ENCODE measurements around the gene NKX6-1.

The NKX6-1 gene

DNA sequence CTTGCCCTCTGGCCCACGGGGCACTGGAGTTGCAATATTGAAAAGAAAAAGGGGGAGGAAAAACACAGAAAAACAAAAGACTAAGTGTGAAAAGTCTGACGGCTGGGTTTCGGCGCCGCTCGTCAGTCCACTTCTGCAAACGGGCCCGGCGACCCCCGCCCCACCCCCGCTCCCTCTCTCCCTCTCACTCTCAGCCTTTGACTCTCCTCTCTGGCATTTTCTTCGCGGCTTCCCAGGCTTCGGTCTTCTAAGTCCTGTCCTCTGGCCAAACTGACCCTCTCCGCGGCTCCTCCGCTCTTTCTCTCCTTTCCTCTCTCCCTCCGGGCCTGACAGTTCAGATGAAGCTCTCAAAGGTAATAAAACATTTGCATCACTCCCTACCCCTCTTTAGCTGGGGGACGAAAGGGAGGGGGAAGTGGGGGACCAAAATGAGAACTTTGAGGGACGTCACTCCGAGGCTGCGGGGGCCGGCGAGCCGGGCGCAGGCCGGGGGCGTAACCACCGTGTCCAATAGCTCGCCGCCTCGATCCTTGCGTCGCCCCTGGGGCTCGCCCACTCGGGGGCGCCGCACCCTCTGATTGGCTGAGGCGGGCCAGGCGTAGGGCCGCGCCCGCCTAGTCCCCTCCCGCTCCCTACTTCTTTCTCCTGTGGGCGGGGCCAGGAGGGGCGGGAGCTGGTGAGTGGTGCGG, at the start of gene NKX6-1:
Gene NKX6-1 (minus strand): TSS at position 358 of the 689 bp plus-strand sequence. CDS start 1,064 bp downstream, outside the sequence.
- no peak for DNase-seq

DNA sequence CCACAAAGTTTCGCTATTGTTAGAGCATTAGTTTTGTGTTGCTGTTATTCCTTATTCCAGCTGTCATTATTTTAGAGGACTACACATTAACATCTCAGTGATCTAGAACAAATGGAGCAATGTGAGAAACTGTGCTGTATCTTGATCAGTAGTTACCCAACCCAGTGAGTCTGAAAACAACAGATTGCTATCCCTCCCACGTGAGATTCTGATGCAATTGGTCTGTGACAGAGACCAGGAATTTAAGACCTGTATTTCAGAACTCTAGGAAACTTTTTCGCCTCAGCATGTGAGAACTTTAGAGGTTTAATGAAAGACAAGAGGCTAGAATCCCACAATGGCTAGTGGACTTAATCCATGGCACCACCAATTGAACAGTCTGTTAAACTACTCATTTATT, 48.1 kb upstream of the NKX6-1 start:
- DNase-seq: no peak

DNA sequence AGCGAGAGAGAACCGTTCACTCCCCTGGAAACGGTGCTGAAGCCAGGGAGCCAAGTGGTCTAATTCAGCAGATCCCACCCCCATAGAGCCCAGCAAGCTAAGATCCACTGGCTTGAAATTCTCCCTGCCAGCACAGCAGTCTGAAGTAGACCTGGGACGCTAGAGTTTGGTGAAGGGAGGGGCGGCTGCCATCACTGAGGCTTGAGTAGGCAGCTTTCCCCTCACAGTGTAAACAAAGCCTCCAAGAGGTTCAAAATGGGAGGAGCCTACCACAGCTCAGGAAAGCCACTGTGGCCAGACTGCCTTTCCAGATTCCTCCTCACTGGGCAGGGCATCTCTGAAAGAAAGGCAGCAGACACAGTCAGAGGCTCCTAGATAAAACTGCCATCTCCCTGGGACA, 46.0 kb upstream of the NKX6-1 start:
- no peak for DNase-seq

DNA sequence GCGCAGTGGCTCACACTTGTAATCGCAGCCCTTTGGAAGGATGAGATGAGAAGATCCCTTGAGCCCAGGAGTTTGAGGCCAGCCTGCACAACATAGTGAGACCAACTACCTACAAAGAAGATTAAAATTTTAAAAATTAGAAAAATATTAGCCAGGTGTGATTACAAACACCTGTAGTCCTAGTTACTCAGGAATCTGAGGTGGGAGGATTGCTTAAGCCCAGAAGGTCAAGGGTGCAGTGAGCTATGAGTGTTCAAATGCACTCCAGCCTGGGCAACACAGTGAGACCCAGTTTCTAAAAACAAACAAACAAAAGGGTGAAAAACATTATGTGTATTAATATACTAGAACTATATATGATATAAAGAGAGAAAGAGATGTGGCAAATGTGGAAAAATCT, 36.8 kb upstream of the NKX6-1 start:
- DNase-seq: no peak

DNA sequence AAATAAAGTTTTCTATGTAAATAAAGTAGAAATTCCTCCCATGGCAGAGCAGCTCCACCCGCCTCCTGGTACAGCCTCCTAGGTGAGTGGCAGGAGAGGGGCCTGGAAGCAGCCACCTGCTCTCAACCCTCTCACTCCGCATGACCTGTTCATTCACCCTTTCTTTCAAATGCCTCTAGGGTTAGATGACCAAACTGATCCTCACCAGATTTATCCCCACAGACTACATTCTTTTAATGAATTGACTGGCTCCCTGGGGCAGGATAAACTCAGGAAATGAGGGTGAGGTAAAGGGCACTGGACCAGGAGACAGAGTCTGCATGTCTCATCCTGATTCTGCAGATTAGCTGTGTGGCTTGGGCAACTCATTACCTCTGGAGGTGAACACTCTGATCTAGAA, 32.6 kb upstream of the NKX6-1 start:
- DNase-seq: no peak

DNA sequence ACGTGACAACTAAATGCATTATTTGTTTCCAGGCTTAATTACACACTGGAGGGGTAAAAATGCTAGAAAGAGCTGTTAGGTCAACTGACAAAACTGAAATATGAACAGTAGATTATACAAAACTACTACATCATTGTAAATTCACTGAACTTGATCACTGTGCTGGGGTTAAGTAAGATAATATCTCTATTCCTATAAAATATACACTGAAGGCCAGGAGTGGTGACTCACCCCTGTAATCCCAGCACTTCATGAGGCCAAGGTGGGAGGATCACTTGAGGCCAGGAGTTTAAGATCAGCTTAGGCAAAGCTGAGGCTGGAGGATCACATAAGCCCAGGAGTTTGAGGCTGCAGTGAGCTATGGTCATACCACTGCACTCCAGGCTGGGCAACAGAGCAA, 31.8 kb upstream of the NKX6-1 start:
- DNase-seq: no peak

DNA sequence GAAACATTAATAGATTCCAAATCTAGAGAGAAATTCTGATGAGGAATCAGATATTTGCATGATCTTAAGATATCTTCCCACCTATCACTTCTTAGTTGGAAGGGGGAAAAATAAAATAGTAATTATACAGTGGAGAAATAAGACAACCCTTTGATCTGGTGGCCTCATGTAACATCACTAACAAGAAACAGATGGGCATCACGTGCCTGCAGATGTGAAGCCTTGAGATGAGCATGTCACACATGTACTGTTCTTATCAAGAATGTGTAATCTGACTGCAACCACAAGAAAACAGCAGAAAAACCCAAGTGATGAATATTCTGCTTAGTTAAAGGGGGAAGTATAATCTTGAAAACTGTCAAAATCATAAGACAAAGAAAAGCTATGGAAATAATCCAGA, 31.4 kb upstream of the NKX6-1 start:
- DNase-seq: no peak

DNA sequence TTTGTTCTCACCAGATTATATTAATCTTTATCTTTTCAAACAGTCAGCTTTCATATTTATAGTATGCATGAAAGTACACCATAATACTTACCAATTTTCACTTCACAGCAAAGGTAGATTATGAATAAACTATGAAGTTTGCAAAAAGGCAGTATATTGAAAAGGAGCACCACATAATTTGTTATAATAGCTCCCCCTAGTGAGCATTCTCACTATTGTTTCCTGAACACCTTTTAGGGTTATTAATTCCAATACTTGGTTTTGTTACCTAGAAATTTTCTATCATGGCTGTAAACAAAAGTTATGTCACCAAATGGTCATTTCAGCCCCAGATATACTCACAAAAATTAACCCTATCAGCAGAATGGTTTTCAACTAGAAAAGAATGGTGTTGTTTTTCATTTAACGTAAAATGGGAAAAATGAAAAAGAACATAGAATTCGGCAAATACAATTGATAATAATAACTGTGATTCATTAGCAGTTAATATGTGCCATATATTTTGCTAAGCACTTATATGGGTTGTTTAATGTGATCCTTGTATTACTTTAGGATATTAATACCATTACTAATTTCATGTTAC, 30.2 kb upstream of the NKX6-1 start:
- peak; percentile 10 for DNase-seq

DNA sequence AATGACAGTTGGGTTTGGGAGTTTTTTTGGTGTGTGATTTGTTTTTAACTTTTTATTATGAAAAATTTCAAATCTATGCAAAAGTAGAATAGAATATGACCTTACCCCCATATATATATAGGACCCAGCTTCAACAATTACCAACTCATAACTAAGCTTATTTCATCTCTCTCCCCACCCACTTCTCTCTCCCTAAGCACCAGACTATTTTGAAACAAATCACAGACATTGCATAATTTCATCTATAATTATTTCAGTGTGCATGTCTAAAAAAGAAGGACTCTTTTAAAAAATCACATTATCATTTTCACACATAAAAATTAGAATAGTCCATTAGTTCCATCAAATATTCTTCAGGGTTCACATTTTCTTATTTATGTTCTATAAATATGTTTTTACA, 28.3 kb upstream of the NKX6-1 start:
- DNase-seq: no peak

DNA sequence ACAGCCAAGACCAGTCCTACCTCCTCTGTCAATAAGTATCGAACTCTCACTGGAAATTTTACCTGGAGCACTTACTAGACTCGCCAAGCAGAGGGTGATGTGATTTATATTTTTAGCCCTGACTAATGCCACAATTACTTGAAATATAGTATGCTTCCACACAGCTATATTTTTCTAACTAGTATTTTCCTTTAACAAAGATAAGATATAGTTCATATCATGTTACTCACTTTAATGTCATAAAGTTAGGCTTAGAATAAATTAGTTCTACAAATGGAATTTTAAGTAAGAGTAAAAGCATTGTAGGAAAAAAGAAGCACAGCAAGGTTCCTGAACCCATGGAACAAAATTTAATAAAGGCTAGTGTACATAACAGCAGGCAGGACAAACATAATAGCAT, 16.0 kb upstream of the NKX6-1 start:
- no peak for DNase-seq

DNA sequence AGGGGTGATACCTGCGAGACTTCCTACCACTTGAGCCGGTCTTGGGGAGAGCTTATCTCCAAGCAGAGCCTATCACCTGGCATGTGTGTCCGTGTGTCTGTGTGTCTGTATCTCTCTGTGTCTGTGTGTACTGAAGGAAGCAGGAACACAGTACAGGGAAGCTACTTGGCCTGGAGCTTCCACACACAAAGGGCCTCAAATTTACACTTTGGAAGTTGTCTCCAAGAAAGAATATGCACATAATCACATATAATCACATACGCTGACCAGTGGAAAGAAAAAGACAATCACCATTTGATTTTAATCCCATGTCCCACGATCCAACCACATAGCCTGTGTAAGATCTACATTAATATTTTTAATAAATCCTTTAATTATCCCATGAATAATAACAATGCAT, 13.2 kb upstream of the NKX6-1 start:
- no peak for DNase-seq

DNA sequence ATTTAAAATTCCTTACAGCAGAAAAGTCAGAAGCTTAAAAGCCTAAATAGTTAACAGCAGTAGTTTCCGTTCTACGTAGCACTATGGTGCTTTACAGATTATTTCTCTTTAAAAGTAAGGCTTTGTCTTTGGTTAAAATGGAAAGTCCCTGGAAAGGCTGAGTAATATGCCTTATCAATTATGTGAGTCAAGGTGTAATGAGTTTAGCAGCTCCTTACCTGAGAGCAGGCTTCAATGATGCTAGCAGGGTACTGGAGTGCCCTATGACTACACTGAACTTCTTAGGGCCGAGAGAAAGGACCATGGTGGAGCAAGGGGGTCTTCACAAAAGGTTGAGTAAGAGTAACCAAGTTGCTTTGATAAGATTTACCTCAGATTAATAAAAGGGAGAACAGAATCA, 12.6 kb upstream of the NKX6-1 start:
- no peak for DNase-seq

DNA sequence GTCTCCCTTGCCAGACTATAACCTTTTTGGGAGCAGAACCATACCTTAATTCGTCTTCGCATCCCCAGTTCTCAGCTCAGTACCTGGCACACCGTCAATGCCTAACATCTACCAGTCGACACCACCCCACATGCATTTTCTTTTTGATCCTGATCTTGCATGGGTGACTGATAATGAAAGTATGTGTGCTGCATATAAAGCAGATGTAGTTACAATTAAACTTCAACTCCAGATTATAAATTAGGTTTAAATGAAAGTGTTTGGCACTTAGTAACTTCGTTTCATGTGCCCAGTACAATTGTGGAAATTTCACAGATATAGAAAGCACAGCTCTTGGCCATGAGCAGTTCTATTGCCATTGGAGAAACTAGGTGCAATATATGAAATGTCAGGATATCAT, 8.8 kb upstream of the NKX6-1 start:
- no peak for DNase-seq

DNA sequence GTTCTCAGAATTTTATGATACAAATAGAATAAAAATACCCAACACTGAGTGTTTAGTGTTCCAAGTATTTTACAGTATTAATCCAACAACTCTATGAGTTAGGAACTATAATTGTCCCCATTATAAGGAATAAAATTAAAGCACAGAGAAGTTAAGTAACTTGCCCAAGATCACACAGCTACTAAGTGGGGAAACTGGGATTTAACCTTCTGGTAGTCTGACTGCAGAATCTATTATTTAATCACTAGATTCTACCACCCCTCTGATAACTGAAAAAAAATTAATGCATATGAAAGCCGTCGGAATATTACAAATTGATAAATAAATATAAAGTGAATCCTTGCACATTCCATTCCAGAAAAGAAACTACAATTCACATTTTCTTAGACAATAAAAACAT, 5.7 kb upstream of the NKX6-1 start:
- DNase-seq: no peak

DNA sequence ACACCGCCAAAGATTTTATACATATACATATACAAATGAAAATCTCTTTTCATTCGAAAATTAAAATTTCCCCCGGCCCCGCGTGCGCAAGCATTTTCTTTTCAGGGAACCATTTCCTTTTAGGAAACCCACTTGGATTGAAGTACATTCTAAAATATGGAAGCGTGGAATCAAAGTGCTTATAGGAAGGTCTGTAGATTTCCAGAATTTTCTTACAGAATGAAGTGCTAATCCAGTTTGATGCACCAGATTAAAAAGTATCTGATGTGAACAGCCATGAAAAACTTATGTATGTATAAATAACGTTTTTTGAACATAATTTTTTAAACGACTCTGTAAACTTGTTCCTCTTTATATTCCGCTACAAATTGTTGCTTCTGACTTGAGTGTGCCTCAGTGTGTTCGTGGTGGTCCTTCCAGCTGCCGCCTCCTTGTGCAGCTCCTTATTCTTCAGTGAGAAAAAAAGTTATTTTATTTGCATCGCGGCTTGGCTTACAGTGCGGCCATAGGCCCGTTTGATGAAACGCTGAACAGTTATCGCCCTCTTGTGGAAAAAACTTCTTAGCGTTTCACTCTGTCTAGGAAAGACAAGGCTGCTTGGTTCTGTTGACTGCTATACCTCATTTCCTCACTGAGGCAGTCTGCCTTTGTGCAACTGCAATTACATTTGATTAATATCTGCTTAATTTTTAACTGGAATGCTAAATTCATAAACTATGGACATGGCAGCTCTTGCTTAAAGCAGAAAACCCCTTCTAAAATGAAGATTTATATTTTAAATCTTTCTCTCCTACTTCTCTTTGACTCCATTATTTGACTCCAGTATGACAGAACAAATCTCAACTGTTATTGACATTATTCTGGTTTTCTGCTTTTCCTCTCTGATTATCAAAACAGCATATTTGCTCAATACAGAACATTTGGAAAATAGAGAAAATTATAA, 4.7 kb upstream of the NKX6-1 start:
- DNase-seq: peak; percentile 30

DNA sequence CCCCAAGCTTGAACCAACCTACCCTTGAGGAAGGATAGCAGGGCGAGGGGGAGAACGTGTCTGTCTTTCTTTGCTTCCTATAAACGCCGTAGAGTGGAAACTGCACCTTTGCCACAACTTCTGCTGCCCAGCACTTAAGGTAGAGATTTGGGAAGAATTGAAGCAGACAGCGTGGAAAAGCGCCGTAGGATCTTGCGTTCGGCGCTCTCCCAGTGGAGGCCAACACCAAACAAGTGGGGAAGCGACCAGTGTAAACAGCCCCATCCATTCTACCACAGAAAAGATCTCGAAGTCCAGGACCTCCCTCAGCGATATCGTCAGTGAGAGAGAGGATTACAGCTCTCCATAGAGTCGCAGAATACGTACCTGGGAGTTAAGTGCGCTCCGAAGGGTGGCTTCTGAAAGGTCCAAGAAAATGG, 3.9 kb upstream of the NKX6-1 start:
- no peak for DNase-seq

DNA sequence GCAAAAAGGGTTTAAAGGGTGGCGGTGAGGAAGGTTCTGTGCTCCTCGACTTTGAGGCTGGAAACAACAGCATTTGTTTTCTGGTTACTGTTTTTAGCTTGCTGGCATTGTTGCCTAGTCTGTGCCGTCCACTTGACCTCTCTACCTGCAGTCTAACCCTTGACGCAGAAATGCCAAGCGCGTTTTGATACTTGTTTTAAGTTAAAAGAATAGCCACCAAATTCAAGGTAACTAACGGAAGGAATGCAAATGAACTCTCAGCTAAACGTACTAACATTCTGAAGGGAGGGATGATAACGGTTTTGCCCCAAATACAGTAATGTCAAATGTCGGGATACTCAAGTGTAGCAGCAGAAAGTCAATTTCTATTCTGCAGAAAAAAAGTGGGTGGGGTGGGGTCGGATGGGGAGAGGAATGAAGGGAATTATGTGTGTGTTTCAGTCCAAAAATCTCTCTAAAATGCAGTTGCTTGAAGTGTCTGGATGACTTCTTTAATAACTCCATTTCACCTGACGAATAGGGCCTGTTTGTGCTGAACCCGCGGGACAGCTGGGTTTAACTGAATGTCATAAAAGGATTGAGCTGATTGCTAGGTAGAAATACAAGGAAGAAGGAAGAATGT, 3.4 kb upstream of the NKX6-1 start:
- no peak for DNase-seq

DNA sequence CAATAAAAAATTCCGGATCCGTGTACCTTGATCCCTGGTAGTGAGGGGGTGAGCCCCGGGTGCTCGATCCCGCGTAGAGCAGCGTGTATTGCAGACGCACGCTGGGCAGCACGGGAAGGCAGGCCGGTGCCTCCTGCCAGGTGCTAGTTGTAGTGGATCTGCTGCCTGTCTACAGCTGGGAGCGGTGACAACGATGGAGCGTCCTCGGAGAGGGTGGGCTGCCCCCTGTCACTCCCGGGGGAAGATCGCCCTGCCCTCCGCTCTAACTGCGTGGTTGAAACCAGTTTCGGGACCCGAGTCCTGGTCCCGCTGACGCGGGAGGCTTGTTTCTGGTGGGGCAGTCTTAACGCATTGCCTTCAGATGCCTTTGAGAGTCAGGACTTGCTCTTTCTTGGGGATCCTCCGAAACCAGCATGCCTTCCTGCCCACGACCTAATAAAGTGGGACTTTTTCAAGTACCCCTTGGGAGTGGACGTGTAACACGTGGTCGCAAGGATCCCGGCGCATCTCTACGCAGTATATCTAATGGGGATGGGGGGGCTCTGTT, 2.7 kb upstream of the NKX6-1 start:
- no peak for DNase-seq

DNA sequence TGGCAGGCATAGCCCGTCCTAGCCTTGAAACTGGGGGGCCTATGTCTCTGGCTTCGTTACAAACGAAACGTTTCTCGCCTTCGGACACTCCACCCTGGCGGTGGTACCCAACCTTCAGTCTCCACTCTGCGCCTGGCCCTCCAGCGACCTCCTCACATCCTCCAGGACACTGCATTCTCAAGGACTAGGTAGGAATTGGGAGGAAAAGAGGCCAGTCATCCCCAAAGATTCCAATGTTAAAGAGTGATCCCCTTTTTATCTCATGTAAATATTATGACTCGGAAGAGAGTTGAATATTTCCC, 2.1 kb upstream of the NKX6-1 start:
- DNase-seq: no peak

DNA sequence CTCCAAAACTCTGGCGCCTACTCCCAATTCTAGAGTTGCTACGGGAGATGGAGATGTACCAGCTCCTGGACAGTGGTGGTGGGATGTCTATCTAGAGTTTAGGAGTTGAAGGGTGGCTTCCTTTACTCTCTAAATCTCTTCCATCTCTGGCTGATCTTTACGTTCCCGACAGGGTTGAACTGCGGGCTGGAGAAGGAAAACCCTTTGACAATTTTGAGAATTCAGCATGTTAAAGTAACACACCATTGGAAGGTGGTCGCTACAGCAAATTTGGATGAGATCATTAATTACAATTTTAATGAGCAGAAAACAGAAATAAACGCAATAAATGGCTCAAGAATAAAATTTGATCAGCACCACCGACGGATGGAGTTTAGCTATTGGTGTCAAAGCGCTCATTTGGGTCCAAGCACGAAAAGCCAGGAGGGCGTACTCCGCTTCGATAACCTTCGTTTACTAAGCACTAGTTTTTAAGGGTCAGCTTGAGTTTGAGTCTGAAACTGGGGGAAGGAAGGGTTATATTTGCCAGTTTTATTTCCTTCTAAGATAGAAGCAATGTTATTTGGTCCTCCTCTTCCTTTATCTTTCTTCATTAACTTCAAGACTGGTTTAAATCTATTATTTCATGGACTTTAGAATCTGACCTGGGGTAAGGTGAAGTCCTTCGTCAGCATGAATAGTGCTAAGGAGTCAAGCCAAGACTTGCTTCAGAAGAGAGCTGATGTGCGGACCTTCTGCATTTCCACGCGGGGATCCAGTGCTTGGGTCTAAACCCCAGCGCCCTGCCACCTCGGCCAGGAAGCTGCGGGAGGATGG, 1.5 kb upstream of the NKX6-1 start:
- no peak for DNase-seq

DNA sequence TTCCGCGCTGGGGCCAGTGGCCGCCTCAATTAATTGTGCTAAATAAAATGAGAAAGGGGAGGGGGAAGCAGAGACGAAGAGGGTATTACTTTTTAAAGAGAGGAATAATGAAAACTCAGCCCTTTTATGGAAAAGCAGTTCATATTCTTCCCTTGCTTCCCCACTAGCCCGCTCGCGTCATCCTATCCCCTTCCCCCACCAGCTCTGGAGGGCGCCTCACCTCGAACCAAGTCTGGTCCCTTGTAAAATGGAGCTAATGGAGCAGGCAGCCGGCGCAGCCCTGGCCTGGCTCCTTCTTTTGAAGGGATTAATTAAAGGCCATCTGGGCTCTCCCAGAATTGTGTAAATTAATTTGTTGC, 511 bp upstream of the NKX6-1 start:
- no peak for DNase-seq

DNA sequence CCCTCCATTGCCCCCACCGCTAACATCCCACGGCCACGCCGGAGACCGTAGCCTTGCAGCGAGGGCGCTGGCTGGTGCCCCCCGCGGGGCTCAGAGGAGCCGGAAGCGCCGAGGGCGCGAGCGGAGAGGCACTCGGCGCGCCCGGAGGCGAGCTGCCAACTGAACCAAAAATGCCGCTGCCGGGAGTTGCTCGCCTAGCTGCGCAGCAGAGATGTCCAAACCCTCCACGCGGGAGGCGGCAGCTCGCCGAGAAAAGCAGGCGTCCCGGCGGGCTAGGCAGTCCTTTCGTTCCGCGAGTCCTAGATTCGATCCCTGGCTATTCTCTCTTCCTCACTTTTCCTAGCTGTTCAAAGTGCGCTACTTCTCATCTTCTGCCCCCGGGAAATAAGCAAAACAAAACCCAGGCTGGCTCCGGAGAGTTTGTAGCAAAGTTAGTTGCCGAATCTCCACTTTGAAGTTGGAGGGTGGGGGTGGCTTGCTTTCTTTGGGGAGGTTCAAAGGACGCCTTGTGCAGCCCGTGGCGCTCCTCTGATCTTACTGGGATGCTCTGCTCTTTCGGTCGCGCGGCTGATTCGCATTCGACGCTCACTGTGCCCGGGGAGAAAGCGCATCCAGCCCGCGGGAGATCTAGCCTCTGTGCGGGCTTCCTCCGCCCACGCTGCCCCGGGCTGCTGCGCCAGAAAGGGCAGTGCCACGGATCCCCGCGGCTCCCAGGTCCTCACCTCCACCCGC, 723 bp downstream of the NKX6-1 start:
- DNase-seq: no peak

Measured in KG1 (cell line).